Subcutaneous adipose tissue (tissue), 4 donors: Measurements from ENCODE around the gene SMYD2. TPM values are rescaled to one million over a fixed set of nuclear protein-coding genes. Genes with fewer than 3 reads are reported as not detected.

ENCODE experiments used
- CTCF ChIP-seq: fragments of 450-650 bp; IDR thresholded peaks from one replicate; pipeline ENCODE4 v1.5.1; 2016; ENCODE audit warnings: low read depth, mild to moderate bottlenecking, control low read depth, antibody characterized with exemption, moderate library complexity
- total RNA-seq, 4 donors: library from RNA; depleted of rRNA; stranded (reverse); fragments of >200 nt; gene quantifications; one replicate each; pipeline ENCODE4 v1.1.0, GENCODE V29; 2016

The SMYD2 gene
- total RNA-seq, 4 donors from 2014 or later, result 30.0 to 49.9 (median 38.5) TPM

DNA sequence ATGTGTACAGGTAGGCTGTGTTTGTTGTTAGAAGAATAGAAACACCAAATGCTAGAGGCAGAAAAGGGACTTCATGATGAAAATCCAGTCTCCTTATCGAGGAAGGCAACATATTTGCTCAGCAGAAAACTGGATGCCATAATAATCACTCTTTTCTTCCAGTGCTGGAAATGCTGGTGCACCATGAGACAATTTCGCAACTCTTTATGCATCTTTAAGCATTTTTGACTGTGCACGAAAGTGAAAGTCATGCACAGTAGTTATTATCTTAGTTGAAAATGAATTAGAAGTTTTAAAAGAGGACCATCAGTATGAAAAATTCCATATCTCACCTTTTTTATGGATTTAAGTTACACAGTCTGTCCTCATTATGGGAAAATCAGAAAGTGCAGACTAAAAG is 29.1 kb downstream of the SMYD2 start:
- no peak for TF ChIP-seq CTCF

GRCh38 chr1:214310777-214311690 is 30.1 kb downstream of the SMYD2 start:
- TF ChIP-seq CTCF, result no peak

- TF ChIP-seq CTCF, result no peak
Measured at GRCh38 chr1:214312530-214313051, 31.6 kb downstream of the SMYD2 start.

DNA sequence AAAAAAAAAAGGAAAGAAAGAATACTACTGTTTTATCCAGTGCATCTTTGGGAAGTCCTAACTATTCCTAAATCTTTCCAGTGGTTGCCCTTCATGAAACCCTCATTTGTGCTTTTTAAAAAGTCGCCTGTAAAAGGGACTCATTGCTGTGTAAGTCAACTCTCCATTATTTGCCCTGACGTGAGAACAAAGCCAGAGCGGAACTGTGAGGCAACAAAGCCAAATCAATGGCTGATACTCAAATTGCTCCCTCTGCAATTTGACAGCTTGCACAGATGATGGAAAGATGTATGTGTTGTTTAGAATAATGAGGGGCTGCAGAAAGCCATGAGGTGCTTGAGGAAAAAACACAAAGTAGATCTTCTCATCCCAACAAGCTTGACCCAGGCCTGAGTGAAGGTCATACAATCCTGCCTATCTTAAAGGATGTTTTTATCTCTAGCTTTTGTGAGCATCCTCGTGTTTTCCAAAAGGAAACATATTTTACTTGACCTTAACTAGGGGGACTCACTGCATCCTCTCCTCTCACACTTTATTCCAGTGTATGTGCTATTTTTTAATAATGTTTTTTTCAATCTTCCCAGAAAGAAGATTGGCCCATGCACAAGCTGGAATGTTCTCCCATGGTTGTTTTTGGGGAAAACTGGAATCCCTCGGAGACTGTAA is 33.4 kb downstream of the SMYD2 start:
- TF ChIP-seq CTCF, result no peak

DNA sequence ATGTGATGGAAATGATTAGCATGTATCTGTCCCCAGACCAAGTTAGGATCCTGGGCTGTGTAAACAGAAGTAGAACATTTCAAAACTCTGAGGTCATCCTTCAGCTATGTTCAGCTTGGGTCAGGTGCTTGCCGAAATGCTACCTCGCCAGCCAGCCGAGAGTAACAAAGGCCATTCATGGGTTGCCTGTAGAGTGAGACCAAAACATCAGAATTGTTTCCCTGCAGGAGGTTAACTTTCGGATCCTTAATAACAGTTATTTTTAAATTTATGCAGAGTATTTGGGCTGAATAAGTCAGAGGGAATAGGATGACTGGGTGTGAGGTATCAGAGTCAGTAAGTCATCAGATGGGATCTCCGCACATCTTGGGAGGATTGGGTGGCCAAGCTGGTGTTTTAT is 35.6 kb downstream of the SMYD2 start:
- TF ChIP-seq CTCF, result no peak

GRCh38 chr1:214317300-214317699 is 36.3 kb downstream of the SMYD2 start:
- no peak for TF ChIP-seq CTCF

DNA sequence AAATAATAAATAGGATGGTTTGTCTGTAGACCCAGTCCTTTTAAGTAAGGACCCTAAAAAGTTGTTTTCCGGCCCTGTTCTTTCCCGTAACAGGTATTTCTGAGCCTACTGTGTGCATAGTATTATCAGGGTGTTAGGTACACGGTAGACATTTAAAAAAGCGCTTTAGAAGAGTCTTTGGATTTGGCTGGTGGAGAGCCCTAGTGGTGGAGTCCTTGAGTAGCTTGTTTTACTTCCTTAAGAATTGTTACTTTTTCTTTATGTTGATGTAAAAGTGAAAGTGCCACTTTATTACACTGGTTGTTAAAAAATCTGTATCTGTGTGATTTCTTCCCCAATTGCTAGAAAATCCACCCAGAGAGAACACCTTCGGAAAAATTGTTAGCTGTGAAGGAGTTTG is 36.8 kb downstream of the SMYD2 start:
- TF ChIP-seq CTCF, result no peak
